HG03060 (cell line): ENCODE data around the gene SLC7A8.

Experiments
- ATAC-seq: cut with Tn5 transposase; IDR thresholded peaks from one replicate; pipeline ENCODE4 v1.9.1; 2021; ENCODE audit warnings: low read depth, moderate number of reproducible peaks; ENCODE audit not compliant: unreplicated experiment

SLC7A8 gene

GRCh38 chr14:23076785-23077408 lies 106.6 kb downstream of the SLC7A8 start:
- no peak for ATAC-seq
